Left ventricle myocardium inferior (tissue), 1 donor: ENCODE measurements around the gene CACNA1C. TPM values are rescaled to one million over a fixed set of nuclear protein-coding genes. Genes with fewer than 3 reads are reported as not detected.
A peak's percentile ranks its signal among the peaks of the same experiment; 100 is the strongest.

Experiments used
- DNase-seq: peaks from one replicate; pipeline ENCODE4 v3.0.0-alpha.2; 2020
- H3K27ac ChIP-seq: fragments of 200-600 bp; replicated peaks from 2 replicates; pipeline ENCODE4 v1.8.0; 2021
- H3K27me3 ChIP-seq: fragments of 200-600 bp; 2 replicates; pipeline ENCODE4 v1.8.0; 2021; ENCODE audit warnings: low read depth
- H3K36me3 ChIP-seq: fragments of 200-600 bp; 2 replicates; pipeline ENCODE4 v1.8.0; 2021
- H3K4me1 ChIP-seq: fragments of 200-600 bp; 2 replicates; pipeline ENCODE4 v1.8.0; 2021
- H3K4me3 ChIP-seq: fragments of 200-600 bp; 2 replicates; pipeline ENCODE4 v1.8.0; 2021; ENCODE audit warnings: mild to moderate bottlenecking, moderate library complexity
- H3K9me3 ChIP-seq: fragments of 200-600 bp; replicated peaks from 2 replicates; pipeline ENCODE4 v1.8.0; 2021
- intact Hi-C: fragments of 100-400 bp; cut with micrococcal nuclease; formaldehyde crosslinking; loops from one replicate; pipeline ENCODE4 v1.11.0; 2022
- total RNA-seq: library from RNA; stranded (reverse); fragmentation: NEBNext Ultra II Directional; extraction: Animal tissue kit (Norgen Biotek cat#: 25700); gene quantifications from one replicate; pipeline ENCODE4 v1.2.1, GENCODE V29; 2021
- TF ChIP-seq, protein P1 (sequence below): fragments of 200-600 bp; IDR thresholded peaks from 2 replicates; pipeline ENCODE4 v1.8.0; 2021; ENCODE audit warnings: antibody characterized with exemption, mild to moderate bottlenecking, borderline replicate concordance
- donor health status: DM: no; HTN: yes; CAD: no; lungs with severe emphysema.

Gene CACNA1C
- total RNA-seq, 1 donor from 2014 or later, result 137 TPM

DNA sequence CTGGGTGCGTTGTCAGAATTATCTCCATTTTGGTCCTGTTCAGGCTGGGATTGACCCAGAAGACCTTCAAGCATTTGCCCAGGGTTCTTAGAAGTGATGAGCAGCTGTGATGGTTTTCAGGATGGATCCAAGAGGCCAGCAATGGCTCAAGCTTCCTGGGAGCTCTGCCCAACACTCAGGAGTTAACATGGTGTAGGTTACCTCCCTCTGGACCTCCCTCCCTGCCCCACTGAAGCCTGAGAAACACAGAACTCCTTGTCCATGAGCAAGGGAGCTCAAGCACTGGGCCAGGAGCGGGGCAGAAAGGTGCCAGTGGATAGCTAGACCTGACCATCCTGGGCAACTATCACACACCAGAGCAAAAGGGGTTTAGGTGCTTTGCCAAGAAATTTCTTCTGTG lies 593.6 kb downstream of the CACNA1C start:
- DNase-seq, result no peak
- Histone ChIP-seq H3K4me3 (no peak overlapping the region), H3K27me3 (no peaks in the 10 kb centered on the region), H3K4me1 (peaks cover 19% of the 10 kb centered on the region), H3K27ac (no peak overlapping the region), H3K36me3 (peaks cover 4% of the 10 kb centered on the region), H3K9me3 (no peaks in the 10 kb centered on the region)
- TF ChIP-seq, protein P1, sequence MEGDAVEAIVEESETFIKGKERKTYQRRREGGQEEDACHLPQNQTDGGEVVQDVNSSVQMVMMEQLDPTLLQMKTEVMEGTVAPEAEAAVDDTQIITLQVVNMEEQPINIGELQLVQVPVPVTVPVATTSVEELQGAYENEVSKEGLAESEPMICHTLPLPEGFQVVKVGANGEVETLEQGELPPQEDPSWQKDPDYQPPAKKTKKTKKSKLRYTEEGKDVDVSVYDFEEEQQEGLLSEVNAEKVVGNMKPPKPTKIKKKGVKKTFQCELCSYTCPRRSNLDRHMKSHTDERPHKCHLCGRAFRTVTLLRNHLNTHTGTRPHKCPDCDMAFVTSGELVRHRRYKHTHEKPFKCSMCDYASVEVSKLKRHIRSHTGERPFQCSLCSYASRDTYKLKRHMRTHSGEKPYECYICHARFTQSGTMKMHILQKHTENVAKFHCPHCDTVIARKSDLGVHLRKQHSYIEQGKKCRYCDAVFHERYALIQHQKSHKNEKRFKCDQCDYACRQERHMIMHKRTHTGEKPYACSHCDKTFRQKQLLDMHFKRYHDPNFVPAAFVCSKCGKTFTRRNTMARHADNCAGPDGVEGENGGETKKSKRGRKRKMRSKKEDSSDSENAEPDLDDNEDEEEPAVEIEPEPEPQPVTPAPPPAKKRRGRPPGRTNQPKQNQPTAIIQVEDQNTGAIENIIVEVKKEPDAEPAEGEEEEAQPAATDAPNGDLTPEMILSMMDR, result no peak
- intact Hi-C loops, result no loop called here

DNA sequence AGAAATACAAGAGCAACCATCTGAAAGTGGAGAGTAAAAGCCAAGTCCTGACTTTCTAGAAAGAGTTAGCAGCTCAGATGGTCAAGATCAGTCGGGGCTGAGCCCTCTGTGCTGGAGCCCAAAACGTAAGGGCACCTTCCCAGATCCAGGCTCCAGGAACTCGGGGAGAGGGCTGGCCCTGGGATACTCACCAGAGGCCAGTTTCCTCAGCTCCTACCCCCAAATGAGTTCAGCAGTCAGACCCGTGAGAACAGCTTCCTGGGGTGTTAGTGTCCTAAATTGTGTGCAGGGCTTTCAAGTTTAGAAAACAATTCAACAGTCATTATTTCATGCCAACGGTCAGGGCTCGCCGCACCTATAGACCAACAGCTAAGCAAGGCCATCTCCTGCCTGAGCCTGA lies 594.4 kb downstream of the CACNA1C start:
- peaks cover 11% of the 10 kb centered on the region for H3K4me1 ChIP-seq
- H3K27ac ChIP-seq, result no peak overlapping the region
- no peak for DNase-seq
- no peak overlapping the region for H3K4me3 ChIP-seq
- TF ChIP-seq, protein P1, result no peak
- no peaks in the 10 kb centered on the region for H3K27me3 ChIP-seq
- H3K36me3 ChIP-seq, result peaks cover 12% of the 10 kb centered on the region
- intact Hi-C loops, result no loop called here
- no peaks in the 10 kb centered on the region for H3K9me3 ChIP-seq

DNA sequence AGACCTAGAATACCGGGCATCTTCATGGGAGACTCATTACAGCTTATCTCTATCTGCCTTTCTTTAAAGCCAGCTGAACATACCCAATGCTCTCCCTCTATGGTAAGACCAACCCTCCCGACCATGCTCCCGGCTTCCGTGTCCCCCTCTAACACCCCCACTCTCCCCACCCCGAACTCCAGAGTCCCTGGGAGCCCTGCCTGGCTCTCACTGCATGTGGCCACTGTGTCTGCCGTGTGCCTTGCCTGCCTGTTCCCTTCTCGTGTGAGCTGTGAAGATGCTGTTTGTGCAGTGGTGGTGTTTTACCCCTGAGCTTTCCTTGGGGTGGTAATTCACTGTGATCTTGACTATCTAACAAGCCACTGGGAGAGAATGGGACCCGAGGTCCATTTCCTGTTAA lies 595.6 kb downstream of the CACNA1C start:
- TF ChIP-seq, protein P1, result no peak
- no peaks in the 10 kb centered on the region for H3K27me3 ChIP-seq
- intact Hi-C loops, result no loop called here
- H3K36me3 ChIP-seq, result peaks cover 24% of the 10 kb centered on the region
- peaks cover 9% of the 10 kb centered on the region for H3K4me1 ChIP-seq
- H3K27ac ChIP-seq, result no peak overlapping the region
- no peaks in the 10 kb centered on the region for H3K9me3 ChIP-seq
- DNase-seq, result no peak
- no peak overlapping the region for H3K4me3 ChIP-seq

DNA sequence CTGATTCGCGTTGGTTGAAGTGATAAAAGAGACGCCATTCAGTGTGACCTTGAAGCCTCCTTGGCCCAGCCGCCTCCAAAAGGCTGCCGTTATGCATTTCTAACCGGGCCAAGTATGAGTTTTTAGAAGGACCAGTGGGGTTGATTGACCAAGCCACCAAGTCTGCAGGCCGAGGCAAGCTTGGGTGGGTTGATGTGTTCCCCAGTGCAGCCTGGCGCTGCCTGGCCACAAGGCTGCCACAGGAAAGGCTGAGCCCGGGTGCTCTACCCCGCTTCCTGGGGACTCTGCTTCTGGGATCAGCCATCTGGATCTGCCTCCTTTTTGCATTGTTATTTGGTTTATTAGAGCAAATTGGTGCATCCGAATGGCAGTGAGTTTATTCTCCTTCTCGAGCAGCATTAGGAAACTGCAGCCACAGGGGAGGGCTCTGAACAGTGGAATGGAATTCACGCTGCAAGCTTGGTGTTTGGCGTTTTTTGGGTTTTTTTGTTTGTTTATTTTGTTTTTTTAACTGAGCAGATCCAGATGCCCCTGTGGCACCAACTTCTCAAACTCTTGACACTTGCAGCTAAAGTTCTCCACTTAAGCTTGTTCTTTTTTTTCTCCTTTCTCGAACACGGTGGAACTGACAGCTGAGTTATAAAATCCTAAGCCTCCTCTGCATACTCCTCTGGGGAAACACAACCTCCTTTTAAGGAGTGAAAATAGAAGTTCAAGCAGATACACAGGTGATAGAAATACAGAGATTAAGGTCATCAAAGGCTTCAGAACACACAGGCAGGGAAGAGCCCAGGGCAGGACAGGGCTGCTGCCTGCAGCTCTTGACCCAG lies 596.6 kb downstream of the CACNA1C start:
- Histone ChIP-seq H3K36me3 (peaks cover 29% of the 10 kb centered on the region), H3K9me3 (no peaks in the 10 kb centered on the region), H3K4me3 (no peak overlapping the region), H3K27me3 (no peaks in the 10 kb centered on the region), H3K27ac (peak overlapping the region; percentile 19), H3K4me1 (peaks cover 9% of the 10 kb centered on the region)
- intact Hi-C loops, result no loop called here
- no peak for DNase-seq
- TF ChIP-seq, protein P1, result no peak

DNA sequence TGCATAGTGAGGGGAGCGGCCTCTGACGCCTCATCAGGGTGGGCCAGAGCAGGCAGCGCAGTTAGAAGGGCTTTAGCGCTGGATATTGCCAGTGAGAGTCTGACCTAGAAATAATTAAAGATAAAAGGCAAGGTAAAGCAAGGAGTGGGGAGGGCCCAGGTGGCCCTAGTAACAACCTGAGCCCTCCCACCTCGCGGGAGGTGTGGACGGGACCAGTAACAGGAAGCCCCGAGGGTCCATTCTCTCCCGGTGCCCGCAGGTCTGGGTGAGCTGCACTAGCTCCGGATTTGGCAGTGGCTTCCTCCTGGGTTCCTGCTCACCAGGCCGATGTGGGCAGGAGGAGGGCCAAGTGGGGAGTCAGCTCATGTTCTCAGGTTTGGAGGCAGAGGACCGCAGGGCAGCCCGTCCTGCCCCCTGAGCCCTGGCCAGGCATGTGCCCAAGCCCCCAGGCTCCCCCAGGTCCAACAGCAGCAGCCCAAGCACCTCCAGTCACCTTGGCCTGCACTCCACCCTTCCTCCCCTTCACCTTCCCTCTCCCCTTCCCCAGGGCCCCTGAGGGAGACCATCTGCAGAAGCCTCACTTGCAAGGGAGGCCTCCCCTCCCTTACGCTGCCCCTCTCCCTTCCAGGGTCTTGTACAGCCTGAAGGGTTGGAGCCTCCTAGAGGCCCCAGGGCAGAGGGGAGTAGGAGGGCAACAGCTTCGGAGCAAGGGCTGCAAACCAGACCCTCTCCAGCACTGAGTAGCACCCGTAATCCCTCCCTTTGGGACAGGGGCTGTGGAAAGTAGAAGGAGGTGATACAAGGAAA lies 597.7 kb downstream of the CACNA1C start:
- H3K9me3 ChIP-seq, result no peaks in the 10 kb centered on the region
- no peaks in the 10 kb centered on the region for H3K27me3 ChIP-seq
- TF ChIP-seq, protein P1, result no peak
- H3K27ac ChIP-seq, result peak overlapping the region; percentile 19
- DNase-seq, result no peak
- no peaks in the 10 kb centered on the region for H3K4me1 ChIP-seq
- H3K4me3 ChIP-seq, result no peak overlapping the region
- intact Hi-C loops, result no loop called here
- H3K36me3 ChIP-seq, result peaks cover 40% of the 10 kb centered on the region
